Activated CD8-positive, alpha-beta memory T cell treated with anti-CD3 and anti-CD28 coated beads for 4 hours (primary cell): ENCODE results near the gene ARRDC1.
A peak's percentile ranks its signal among the peaks of the same experiment; 100 is the strongest.
"Not testable (repeated sequence)": the region's sequence is repeated elsewhere in the genome, so short reads cannot be mapped to it uniquely, and the experiment has no call there.

Experiments used
- DNase-seq, 2 donors: peaks; one replicate each; pipeline ENCODE4 v3.0.0-alpha.2; 2020; ENCODE audit warnings: low read depth in 2 of 2

ARRDC1 gene

GRCh38 chr9:137605121-137606004, at the start of gene ARRDC1:
Gene ARRDC1 (plus strand): TSS chr9:137605686. CDS start chr9:137605718, 32 bp downstream.
- DNase-seq = peak; percentile 85 to 92

- no peak for DNase-seq
These were observed 49.2 kb upstream of the ARRDC1 start for GRCh38 chr9:137556069-137556838.

- no peak for DNase-seq
These were observed 47.4 kb upstream of the ARRDC1 start for GRCh38 chr9:137558127-137558526.

GRCh38 chr9:137564134-137564533, 41.4 kb upstream of the ARRDC1 start:
- DNase-seq = no peak

- DNase-seq = no peak
These were observed 40.6 kb upstream of the ARRDC1 start for GRCh38 chr9:137564817-137565411.

- DNase-seq = not testable (repeated sequence)
These were observed 37.0 kb upstream of the ARRDC1 start for GRCh38 chr9:137568445-137568844.

- no peak for DNase-seq
These were observed 35.8 kb upstream of the ARRDC1 start for GRCh38 chr9:137569609-137570203.

GRCh38 chr9:137570566-137570965, 34.9 kb upstream of the ARRDC1 start:
- DNase-seq = no peak

- DNase-seq = no peak
These were observed 31.3 kb upstream of the ARRDC1 start for GRCh38 chr9:137574192-137574591.

- no peak for DNase-seq
These were observed 30.1 kb upstream of the ARRDC1 start for GRCh38 chr9:137575364-137575715.

GRCh38 chr9:137575716-137576411, 29.6 kb upstream of the ARRDC1 start:
- no peak for DNase-seq

- peak; percentile 88 to 90 for DNase-seq
These were observed 26.8 kb upstream of the ARRDC1 start, which contains the start of gene DPH7 for GRCh38 chr9:137578518-137579258. Gene DPH7 (minus strand): TSS chr9:137578925. CDS start chr9:137578777, 148 bp downstream.

- no peak for DNase-seq
These were observed 26.3 kb upstream of the ARRDC1 start for GRCh38 chr9:137579259-137579604.

GRCh38 chr9:137580209-137580953, 25.1 kb upstream of the ARRDC1 start:
- DNase-seq = no peak

- no peak for DNase-seq
These were observed 24.5 kb upstream of the ARRDC1 start for GRCh38 chr9:137580954-137581322.

- no peak for DNase-seq
These were observed 23.9 kb upstream of the ARRDC1 start for GRCh38 chr9:137581361-137582285.

- DNase-seq = no peak
These were observed 23.1 kb upstream of the ARRDC1 start for GRCh38 chr9:137582286-137582860.

GRCh38 chr9:137583347-137583746, 22.1 kb upstream of the ARRDC1 start:
- no peak for DNase-seq

GRCh38 chr9:137583957-137584356, 21.5 kb upstream of the ARRDC1 start:
- DNase-seq = no peak
